Measurements from ENCODE around the gene SLC35B2.

Gene SLC35B2

GRCh38 chr6:44227148-44227793, 30.1 kb downstream of the SLC35B2 start:
- Histone ChIP-seq H2AFZ (ENCODE audit: low read depth, low read length) (no peak overlapping the region), H3K79me2 (ENCODE audit: insufficient read depth, low read length) (peaks cover 23% of the 10 kb centered on the region), H3K36me3 (ENCODE audit: insufficient read depth, low read length) (peaks cover 42% of the 10 kb centered on the region), H3K4me3 (ENCODE audit: low read depth in 1 of 2, low read length in 2 of 2) (no peak overlapping the region), H3K4me1 (ENCODE audit: insufficient read depth, low read length) (peaks cover 45% of the 10 kb centered on the region), H3K9ac (ENCODE audit: low read depth, low read length) (no peak overlapping the region), H3K27ac (ENCODE audit: low read length) (no peak overlapping the region), H3K27me3 (ENCODE audit: insufficient read depth, low read length, poor library complexity) (no peaks in the 10 kb centered on the region), H3K9me3 (ENCODE audit: insufficient read depth, low read length, severe bottlenecking) (no peaks in the 10 kb centered on the region), H3K4me2 (ENCODE audit: insufficient read depth, low read length) (no peak overlapping the region), H4K20me1 (ENCODE audit: insufficient read depth, low read length) (peaks cover 27% of the 10 kb centered on the region)
- TF ChIP-seq CTCF (IDR thresholded peaks at IDR 0.05; ENCODE audit: borderline replicate concordance, extremely low read depth, low read length, poor library complexity, severe bottlenecking) (no peak), EZH2 (IDR thresholded peaks at IDR 0.05; ENCODE audit: borderline replicate concordance, low read depth, low read length, severe bottlenecking) (no peak)
- DNase-seq (no peak), ATAC-seq (ENCODE audit: insufficient read depth, low read depth) (no peak)

- peaks cover 45% of the 10 kb centered on the region for H3K4me1 ChIP-seq (ENCODE audit: insufficient read depth, low read length)
- H3K79me2 ChIP-seq (ENCODE audit: insufficient read depth, low read length): peaks cover 23% of the 10 kb centered on the region
- no peak overlapping the region for H3K4me3 ChIP-seq (ENCODE audit: low read depth in 1 of 2, low read length in 2 of 2)
- ATAC-seq (ENCODE audit: insufficient read depth, low read depth): no peak
- H3K27me3 ChIP-seq (ENCODE audit: insufficient read depth, low read length, poor library complexity): no peaks in the 10 kb centered on the region
- H3K9me3 ChIP-seq (ENCODE audit: insufficient read depth, low read length, severe bottlenecking): no peaks in the 10 kb centered on the region
- H3K4me2 ChIP-seq (ENCODE audit: insufficient read depth, low read length): peak overlapping the region; percentile 39; the same call in 1 of the 2 replicates
- DNase-seq: no peak
- no peak overlapping the region for H2AFZ ChIP-seq (ENCODE audit: low read depth, low read length)
- peaks cover 27% of the 10 kb centered on the region for H4K20me1 ChIP-seq (ENCODE audit: insufficient read depth, low read length)
- TF ChIP-seq EZH2 (IDR thresholded peaks at IDR 0.05; ENCODE audit: borderline replicate concordance, low read depth, low read length, severe bottlenecking): no peak
- no peak for TF ChIP-seq CTCF (IDR thresholded peaks at IDR 0.05; ENCODE audit: borderline replicate concordance, extremely low read depth, low read length, poor library complexity, severe bottlenecking)
- H3K9ac ChIP-seq (ENCODE audit: low read depth, low read length): peak overlapping the region; percentile 35; the same call in 1 of the 2 replicates
- no peak overlapping the region for H3K27ac ChIP-seq (ENCODE audit: low read length)
- H3K36me3 ChIP-seq (ENCODE audit: insufficient read depth, low read length): peaks cover 36% of the 10 kb centered on the region
Observed at GRCh38 chr6:44226368-44227147, 30.8 kb downstream of the SLC35B2 start.

- Histone ChIP-seq H3K9me3 (ENCODE audit: insufficient read depth, low read length, severe bottlenecking) (no peaks in the 10 kb centered on the region), H3K79me2 (ENCODE audit: insufficient read depth, low read length) (peaks cover 23% of the 10 kb centered on the region), H3K4me2 (ENCODE audit: insufficient read depth, low read length) (peak overlapping the region; percentile 39; the same call in 1 of the 2 replicates), H3K27ac (ENCODE audit: low read length) (no peak overlapping the region), H4K20me1 (ENCODE audit: insufficient read depth, low read length) (peaks cover 27% of the 10 kb centered on the region), H2AFZ (ENCODE audit: low read depth, low read length) (no peak overlapping the region), H3K36me3 (ENCODE audit: insufficient read depth, low read length) (peaks cover 30% of the 10 kb centered on the region), H3K9ac (ENCODE audit: low read depth, low read length) (peak overlapping the region; percentile 35), H3K4me1 (ENCODE audit: insufficient read depth, low read length) (peaks cover 45% of the 10 kb centered on the region), H3K4me3 (ENCODE audit: low read depth in 1 of 2, low read length in 2 of 2) (no peak overlapping the region), H3K27me3 (ENCODE audit: insufficient read depth, low read length, poor library complexity) (no peaks in the 10 kb centered on the region)
- ATAC-seq (ENCODE audit: insufficient read depth, low read depth): peak; percentile 10; the same call in 1 of the 3 replicates
- TF ChIP-seq CTCF (IDR thresholded peaks at IDR 0.05; ENCODE audit: borderline replicate concordance, extremely low read depth, low read length, poor library complexity, severe bottlenecking) (no peak), EZH2 (IDR thresholded peaks at IDR 0.05; ENCODE audit: borderline replicate concordance, low read depth, low read length, severe bottlenecking) (no peak)
- peak; percentile 54 for DNase-seq
Observed at GRCh38 chr6:44225579-44226325, 31.6 kb downstream of the SLC35B2 start.
